Anterior cingulate cortex (tissue), 58 donors: ENCODE measurements around the gene NNAT.
"Not testable (repeated sequence)": the region's sequence is repeated elsewhere in the genome, so short reads cannot be mapped to it uniquely, and the experiment has no call there.

Experiments
- DNase-seq, 58 donors: peaks; one replicate each; lab custom pipeline; 2025; lab: John Stamatoyannopoulos, UW

The NNAT gene

GRCh38 chr20:37538003-37538402 lies 17.0 kb downstream of the NNAT start:
- DNase-seq: peak in 7 of 58 donors; percentile 8 to 45 (median 18)

- DNase-seq: no peak
These were observed 18.4 kb downstream of the NNAT start for GRCh38 chr20:37539424-37539823.

- DNase-seq: no peak
These were observed 19.0 kb downstream of the NNAT start for GRCh38 chr20:37540001-37540400.

GRCh38 chr20:37540838-37541237 lies 19.8 kb downstream of the NNAT start:
- not testable (repeated sequence) for DNase-seq

- no peak for DNase-seq
These were observed 20.3 kb downstream of the NNAT start for GRCh38 chr20:37541326-37541725.

- no peak for DNase-seq
These were observed 21.2 kb downstream of the NNAT start for GRCh38 chr20:37542281-37542680.

- no peak for DNase-seq
These were observed 22.8 kb downstream of the NNAT start for GRCh38 chr20:37543828-37544227.

- no peak for DNase-seq
These were observed 23.3 kb downstream of the NNAT start for GRCh38 chr20:37544386-37544785.

- no peak for DNase-seq
These were observed 24.5 kb downstream of the NNAT start for GRCh38 chr20:37545516-37545915.

GRCh38 chr20:37547912-37548311 lies 26.9 kb downstream of the NNAT start:
- DNase-seq: no peak

GRCh38 chr20:37550101-37550920 lies 29.3 kb downstream of the NNAT start:
- DNase-seq: not testable (repeated sequence)

GRCh38 chr20:37551660-37552059 lies 30.6 kb downstream of the NNAT start:
- not testable (repeated sequence) for DNase-seq

GRCh38 chr20:37552415-37552814 lies 31.4 kb downstream of the NNAT start:
- no peak for DNase-seq

- not testable (repeated sequence) for DNase-seq
These were observed 33.8 kb downstream of the NNAT start for GRCh38 chr20:37554721-37555298.

GRCh38 chr20:37556538-37556937 lies 35.5 kb downstream of the NNAT start:
- no peak for DNase-seq

GRCh38 chr20:37558306-37558705 lies 37.3 kb downstream of the NNAT start:
- no peak for DNase-seq

GRCh38 chr20:37558779-37559178 lies 37.7 kb downstream of the NNAT start:
- no peak for DNase-seq

- DNase-seq: no peak
These were observed 38.4 kb downstream of the NNAT start for GRCh38 chr20:37559312-37560027.

- DNase-seq: no peak
These were observed 39.6 kb downstream of the NNAT start for GRCh38 chr20:37560629-37561028.

- no peak for DNase-seq
These were observed 41.8 kb downstream of the NNAT start for GRCh38 chr20:37562695-37563480.

GRCh38 chr20:37564016-37564387 lies 43.0 kb downstream of the NNAT start:
- no peak for DNase-seq
